Stimulated activated naive CD4-positive, alpha-beta T cell treated with Interleukin-2 at 50 U/mL for 16 hours (primary cell): Measurements from ENCODE around the gene COL18A1.
"Not testable (repeated sequence)": the region's sequence is repeated elsewhere in the genome, so short reads cannot be mapped to it uniquely, and the experiment has no call there.

Experiments used
- DNase-seq: peaks from one replicate; lab custom pipeline; 2025; lab: John Stamatoyannopoulos, UW

The COL18A1 gene

DNA sequence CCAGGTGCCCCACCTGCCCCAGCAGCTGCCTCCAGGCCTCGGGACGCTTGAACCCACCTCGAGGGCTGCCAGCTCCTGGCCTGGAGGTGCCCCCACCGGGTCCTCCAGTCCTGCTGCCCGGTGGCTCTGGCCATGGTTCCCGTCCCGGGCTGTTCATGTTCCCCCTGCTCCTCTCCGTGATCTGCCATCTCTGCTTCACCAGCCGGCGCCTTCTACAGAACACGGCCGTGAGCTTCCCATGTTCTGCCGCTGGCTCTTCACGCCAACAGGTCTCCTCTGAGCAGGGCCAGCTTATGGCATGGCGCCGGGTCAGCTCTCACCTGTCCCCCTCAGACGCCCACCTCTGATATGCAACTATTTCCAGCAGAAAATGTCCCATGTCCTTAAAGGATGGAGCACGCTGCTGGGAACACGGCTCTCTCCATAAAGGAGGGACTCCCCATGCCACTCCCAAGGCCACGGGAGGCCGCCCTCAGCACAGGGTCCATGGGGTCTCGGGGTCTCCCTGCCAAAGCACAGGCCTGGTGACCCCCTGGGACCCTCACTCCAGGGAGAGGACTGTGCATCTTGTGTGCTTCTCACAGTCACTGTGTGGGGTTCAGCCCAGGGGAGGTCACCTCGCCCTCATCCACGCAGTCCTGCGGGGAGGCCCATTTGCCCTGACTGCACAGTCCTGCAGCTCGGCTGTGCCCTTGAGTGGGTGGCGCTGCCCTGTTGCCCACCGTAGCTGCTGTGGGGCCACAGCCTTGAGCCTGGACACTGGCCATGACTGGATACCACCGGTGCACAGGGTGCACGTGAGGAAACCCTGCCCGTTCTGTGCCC is 36.7 kb downstream of the COL18A1 start:
- no peak for DNase-seq

DNA sequence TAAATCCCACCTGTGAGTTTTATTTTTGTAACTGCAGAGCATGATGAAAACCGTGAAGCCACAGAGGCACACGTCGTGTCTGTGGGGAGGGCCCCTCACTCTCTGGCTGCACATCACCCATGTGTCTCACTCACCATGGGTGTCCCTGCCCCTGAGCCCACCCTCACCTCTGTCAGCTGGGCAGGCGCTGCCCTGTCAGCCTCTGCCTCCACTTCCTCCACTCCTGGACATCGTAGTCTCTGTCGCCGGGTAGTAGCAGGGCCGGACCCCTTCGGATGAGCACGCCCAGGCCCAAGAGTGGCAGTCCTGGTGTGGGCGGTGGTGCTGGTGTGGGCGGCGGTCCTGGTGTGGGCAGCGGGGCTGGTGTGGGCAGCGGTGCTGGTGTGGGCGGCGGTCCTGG is 37.3 kb downstream of the COL18A1 start:
- no peak for DNase-seq

DNA sequence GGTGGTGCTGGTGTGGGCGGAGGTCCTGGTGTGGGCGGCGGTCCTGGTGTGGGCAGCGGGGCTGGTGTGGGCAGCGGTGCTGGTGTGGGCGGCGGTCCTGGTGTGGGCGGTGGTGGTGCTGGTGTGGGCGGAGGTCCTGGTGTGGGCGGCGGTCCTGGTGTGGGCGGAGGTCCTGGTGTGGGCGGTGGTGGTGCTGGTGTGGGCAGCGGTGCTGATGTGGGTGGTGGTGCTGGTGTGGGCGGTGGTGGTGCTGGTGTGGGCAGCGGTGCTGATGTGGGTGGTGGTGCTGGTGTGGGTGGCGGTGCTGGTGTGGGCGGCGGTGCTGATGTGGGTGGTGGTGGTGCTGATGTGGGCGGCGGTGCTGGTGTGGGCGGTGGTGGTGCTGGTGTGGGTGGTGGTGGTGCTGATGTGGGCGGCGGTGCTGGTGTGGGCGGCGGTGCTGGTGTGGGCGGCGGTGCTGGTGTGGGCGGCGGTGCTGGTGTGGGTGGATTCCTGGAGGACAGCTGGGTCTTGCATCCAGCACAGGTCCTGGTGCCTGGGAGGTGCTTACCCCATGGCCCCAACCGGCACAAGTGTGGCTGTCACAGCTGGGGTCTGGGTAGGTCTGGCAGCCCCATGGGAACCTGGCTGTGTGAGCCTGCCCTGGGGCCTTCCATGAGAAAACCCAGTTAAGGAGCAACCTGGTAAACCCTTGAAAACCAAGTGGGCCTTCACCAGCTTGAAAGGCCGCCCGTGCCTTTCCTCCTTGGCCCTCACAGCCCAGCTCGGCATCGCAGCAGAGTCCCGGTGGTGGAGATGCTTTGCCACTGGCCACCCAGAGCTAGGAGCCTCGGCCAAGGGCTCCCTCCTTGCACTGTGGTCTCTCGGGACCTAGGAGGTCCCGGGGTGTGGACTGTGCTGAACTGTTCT is 38.0 kb downstream of the COL18A1 start:
- DNase-seq = not testable (repeated sequence)

- DNase-seq = no peak
Observed at GRCh38 chr21:45443595-45444181, 38.7 kb downstream of the COL18A1 start.

DNA sequence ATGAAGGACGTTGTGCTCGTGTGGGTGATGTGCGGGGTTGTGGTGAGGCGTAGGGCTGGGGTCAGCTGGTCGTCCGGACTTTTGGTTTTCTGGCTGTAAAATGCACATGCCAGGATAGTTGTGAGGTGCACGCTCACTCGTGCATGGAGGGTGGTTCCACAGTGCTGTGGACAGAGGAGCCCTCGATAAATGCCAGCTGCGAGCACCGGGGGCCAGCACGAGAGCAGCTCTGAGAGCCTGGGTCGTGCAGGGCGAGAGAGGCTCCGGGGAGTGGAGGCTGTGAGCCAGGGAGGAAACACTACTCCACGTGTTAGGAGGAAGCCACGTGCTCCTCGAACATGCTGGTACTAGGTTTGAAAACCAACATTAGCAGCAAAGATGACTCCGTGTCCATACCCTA is 39.4 kb downstream of the COL18A1 start:
- DNase-seq = no peak

DNA sequence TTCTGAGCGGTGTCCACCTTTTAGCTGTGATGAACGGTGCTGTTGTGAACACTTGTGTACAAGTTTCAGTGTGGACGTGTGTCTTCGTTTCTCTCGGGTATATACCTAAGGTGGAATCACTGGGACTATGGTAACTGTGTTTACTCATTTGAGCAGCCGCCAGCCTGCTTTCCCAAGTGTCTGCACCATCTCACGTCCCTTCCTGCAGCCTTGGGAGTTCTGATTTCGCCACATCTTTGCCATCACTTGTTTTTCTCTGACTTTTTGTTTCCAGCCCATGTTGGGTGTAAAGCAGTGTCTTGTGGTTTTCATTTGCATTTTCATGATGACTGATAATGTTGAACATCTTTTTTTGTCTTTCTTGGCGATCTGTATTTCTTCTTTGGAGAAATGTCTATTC is 40.4 kb downstream of the COL18A1 start:
- no peak for DNase-seq

GRCh38 chr21:45447821-45448220 is 42.9 kb downstream of the COL18A1 start:
- DNase-seq = no peak

GRCh38 chr21:45448283-45448809 is 43.4 kb downstream of the COL18A1 start:
- no peak for DNase-seq

DNA sequence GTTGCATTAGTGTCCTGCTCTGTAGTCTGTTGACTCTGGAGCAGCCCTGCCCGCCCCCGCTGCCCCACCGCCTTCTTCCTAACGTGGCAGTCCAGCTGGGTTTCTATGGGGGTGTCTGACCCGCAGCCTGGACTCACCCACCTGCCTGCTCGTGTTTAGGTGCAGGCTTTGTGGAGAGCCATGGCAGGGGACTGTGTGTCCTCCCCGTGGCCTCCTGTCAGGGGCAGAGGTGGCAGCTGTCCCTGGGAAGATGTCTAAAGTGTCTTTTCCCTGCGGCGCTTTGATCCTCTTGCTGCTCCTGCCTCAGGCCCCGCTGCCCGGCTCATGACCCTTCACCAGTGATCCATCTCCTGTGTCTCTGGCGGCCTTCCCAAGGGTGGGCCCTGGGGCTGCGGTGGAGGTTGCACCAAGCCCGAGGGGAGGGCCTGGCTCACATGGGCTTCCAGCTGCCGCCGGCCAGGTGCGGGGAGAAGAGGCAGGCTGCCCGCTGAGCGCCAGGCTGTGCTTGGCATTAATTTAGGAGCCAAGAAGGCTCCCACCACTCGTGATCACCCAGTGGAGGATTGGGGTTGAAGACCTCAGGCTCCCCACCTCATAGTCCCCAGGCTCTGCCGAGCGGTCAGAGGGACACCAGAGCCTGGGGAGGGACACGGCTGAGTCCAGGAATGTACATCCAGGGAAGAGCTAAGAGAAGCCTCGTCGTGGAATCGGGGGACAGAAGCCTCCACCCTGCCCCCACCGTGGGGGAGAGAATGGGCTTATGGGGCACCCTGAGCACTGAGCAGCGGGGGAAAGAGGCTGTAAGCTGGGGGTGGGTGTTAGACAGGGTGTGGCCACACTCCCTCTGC is 44.1 kb downstream of the COL18A1 start:
- DNase-seq = no peak

GRCh38 chr21:45449658-45450422 is 44.9 kb downstream of the COL18A1 start:
- DNase-seq = no peak

DNA sequence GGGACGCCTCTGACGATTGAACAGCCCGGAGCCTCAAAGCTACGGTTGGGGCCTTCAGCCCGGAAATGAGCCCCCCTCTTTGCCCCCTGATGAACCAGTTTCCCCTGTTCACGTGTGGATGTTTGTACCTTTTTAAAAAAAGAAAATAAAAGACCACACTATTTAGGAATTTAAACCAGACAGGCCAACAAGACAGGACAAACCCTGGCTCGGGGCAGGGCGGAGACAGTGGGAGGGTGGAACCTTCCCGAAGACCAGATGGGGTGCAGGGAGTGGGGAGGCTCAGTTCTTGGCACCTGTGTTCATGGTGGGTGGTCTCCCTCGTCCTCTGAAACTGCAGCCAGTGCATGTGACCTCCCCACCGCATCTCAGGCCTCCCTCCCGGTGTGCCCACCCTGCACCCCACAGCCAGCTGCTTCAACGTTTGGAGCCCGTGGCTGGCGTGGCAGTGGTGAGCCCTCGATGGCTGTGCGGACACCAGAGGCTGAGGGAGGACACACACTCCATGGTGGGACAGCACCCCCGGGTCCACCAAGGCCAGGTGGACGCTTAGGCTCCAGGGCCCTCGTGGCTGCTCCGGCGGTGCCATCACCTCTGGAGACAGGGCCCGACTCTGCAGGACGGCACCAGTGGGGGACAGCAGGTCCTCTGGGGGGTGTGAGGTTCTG is 45.6 kb downstream of the COL18A1 start:
- no peak for DNase-seq

DNA sequence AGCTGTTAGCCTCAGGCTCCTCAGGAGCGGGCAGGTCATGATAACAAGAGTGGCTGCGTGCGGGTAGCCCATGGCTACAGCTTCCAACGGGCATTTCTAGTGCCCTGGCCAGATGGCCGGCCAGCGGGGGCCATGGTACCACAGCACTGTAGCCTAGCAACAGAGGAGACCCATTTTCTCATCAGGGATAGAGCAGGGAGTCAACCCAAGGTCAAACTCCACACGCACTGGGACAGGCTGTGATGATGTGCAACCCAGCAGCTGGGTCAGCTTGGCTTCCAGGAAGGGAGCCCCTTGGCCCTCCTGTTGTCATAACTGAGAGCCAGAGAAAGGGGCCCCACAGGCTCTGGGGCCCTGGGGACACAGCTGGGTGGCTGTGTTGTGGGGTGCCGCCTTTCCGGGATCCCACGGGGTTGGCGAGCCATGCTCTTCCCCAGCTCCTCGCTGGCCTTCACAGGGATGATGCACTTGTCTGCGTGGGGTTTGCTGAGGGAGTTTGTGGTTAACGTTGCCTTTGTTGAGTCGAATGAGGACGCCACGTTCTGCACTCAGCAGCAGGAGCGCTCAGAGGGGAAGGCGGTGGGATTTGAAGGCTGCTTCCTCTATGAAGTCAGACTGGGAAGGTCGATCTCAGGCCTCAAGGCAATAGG is 46.3 kb downstream of the COL18A1 start:
- no peak for DNase-seq

- no peak for DNase-seq
Observed at GRCh38 chr21:45451771-45452182, 46.8 kb downstream of the COL18A1 start.

- DNase-seq = no peak
Observed at GRCh38 chr21:45452696-45453307, 47.8 kb downstream of the COL18A1 start.

DNA sequence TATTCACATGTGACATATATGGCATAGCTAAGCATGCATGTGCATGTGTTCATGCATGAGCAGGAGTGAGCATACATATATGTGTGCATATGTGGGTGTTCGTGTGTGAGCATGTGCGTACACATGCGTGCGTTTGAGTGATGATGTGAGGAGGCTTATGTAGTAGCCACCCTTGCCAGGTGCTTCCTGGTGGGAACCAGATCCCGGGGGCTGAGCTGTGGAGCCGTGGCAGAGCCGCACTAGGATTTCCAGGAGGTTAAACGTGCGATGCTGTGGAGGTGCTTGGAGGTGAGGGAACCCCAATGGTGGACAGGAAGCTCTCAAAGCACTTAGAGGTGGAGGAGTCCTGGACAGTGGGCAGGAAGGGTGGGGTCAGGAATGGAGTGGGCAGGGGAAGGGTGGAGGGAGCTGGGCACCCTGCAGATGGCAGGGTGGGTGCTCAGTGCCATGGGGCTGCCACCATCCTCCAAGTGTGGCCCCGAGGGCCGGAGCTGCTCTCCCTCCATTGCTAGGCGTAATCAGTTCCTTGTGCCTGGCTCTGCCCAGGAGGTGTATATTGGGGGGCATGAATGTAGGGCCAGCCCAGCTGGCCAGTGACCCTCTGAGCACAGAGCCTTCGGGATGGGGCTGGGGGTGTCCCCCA is 48.5 kb downstream of the COL18A1 start:
- DNase-seq = no peak

- DNase-seq = no peak
Observed at GRCh38 chr21:45454060-45454925, 49.3 kb downstream of the COL18A1 start.

DNA sequence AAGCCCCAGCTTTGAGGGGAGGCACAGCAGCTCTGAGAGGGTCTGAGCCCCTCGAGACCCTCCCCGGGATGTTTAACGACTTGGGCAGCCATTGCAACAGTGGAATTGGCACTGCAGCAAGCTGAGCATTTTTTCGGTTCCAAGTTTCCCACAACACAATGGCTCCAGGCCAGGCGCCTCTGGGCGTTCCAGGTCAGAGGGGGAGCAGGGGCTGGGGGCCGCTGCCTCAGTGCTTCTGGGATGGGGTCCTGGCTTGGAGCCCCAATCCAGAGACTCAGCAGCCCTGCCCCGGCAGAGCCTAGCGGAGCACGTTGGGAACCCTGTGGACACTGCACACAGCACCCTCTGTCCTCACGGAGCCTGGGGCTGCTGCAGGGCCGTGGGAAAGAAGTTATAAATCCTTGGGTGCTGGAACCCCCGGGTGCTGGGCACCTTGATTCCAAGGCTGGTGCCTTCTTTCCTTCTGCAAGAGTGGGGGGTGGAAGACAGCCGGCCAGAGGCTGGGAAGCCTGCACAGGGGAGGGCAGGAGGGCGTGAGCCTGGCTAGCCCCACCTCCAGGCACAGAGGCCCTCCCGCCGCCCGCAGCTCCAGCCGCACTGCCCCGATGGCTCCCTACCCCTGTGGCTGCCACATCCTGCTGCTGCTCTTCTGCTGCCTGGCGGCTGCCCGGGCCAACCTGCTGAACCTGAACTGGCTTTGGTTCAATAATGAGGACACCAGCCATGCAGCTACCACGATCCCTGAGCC is 50.1 kb downstream of the COL18A1 start:
- no peak for DNase-seq
